GM13976 (cell line): ENCODE results near the gene DPM3.
"Not testable (repeated sequence)": the region's sequence is repeated elsewhere in the genome, so short reads cannot be mapped to it uniquely, and the experiment has no call there.

Experiments
- DNase-seq: peaks from one replicate; pipeline ENCODE4 v3.0.0; 2012; ENCODE audit warnings: low spot score
- CTCF ChIP-seq: IDR thresholded peaks from 2 replicates; pipeline ENCODE4 v1.5.1; 2012; ENCODE audit warnings: borderline replicate concordance, mild to moderate bottlenecking; ENCODE audit not compliant: insufficient read depth; ENCODE audit errors: extremely low read depth, missing control alignments, control extremely low read depth
- in situ Hi-C: fragments of 300-500 bp; cut with MboI; formaldehyde crosslinking; loops from one replicate; pipeline ENCODE4 v1.12.0; 2022; ENCODE audit warnings: low sequenced_read_pairs, mixed read lengths, inconsistent platforms; ENCODE audit not compliant: unreplicated experiment

DPM3 gene

GRCh38 chr1:155166471-155167165 is 26.3 kb upstream of the DPM3 start:
- peak; percentile 28 for DNase-seq
- TF ChIP-seq CTCF, result no peak

GRCh38 chr1:155166051-155166470 is 25.7 kb upstream of the DPM3 start:
- in situ Hi-C loops, result loop anchor here (5.0 kb wide), 1 partner anchor 74 kb away; no protein-coding TSS in a partner anchor
- TF ChIP-seq CTCF, result no peak
- no peak for DNase-seq

More at GRCh38 chr1:155166471-155167165, 26.3 kb upstream of the DPM3 start:
- in situ Hi-C loops, result loop anchor here (5.0 kb wide), 1 partner anchor 74 kb away; no protein-coding TSS in a partner anchor

- in situ Hi-C loops, result loop anchor here (5.0 kb wide), 1 partner anchor 72 kb away; no protein-coding TSS in a partner anchor
- not testable (repeated sequence) for DNase-seq
Measured at GRCh38 chr1:155164625-155165024, 24.3 kb upstream of the DPM3 start.

- in situ Hi-C loops, result not testable (repeated sequence)
Measured at GRCh38 chr1:155163785-155164184, 23.5 kb upstream of the DPM3 start.

GRCh38 chr1:155162631-155163030 is 22.3 kb upstream of the DPM3 start:
- in situ Hi-C loops, DNase-seq: not testable (repeated sequence)

More at GRCh38 chr1:155163785-155164184, 23.5 kb upstream of the DPM3 start:
- not testable (repeated sequence) for DNase-seq

GRCh38 chr1:155160128-155160527 is 19.8 kb upstream of the DPM3 start:
- in situ Hi-C loops, result no loop called here

GRCh38 chr1:155158991-155159390 is 18.7 kb upstream of the DPM3 start:
- no peak for TF ChIP-seq CTCF
- DNase-seq, result no peak
- in situ Hi-C loops, result no loop called here

More at GRCh38 chr1:155160128-155160527, 19.8 kb upstream of the DPM3 start:
- no peak for TF ChIP-seq CTCF
- DNase-seq, result no peak

GRCh38 chr1:155155996-155156643 is 15.8 kb upstream of the DPM3 start:
- DNase-seq, in situ Hi-C loops: not testable (repeated sequence)

GRCh38 chr1:155145491-155145890 is 5.2 kb upstream of the DPM3 start:
- in situ Hi-C loops, result no loop called here
- DNase-seq, result no peak
- no peak for TF ChIP-seq CTCF
